Natural killer cell (primary cell): ENCODE data around the gene BRI3BP. TPM values are rescaled to one million over a fixed set of nuclear protein-coding genes. Genes with fewer than 3 reads are reported as not detected.
"Not testable (repeated sequence)": the region's sequence is repeated elsewhere in the genome, so short reads cannot be mapped to it uniquely, and the experiment has no call there.

Experiments used
- ATAC-seq, 3 donors: fragments of 150-1000 bp in 2 of 3; fragments of 200-7000 bp in 1 of 3; cut with Tn5 transposase; 1 replicate in 1 of 3; 2 replicates in 2 of 3; pipeline ENCODE4 v1.10.0; 2021; ENCODE audit warnings: mild to moderate bottlenecking in 2 of 3, moderate library complexity in 2 of 3
- DNase-seq, 2 donors: peaks; one replicate each; pipeline versions ENCODE4 v3.0.0 to v3.0.0-alpha.2; 2013 to 2021; ENCODE audit warnings: mixed read lengths in 1 of 2
- H3K27ac ChIP-seq: one replicate; pipeline ENCODE4 v1.5.1; 2013; ENCODE audit warnings: mild to moderate bottlenecking, low read length
- H3K27me3 ChIP-seq: one replicate; pipeline ENCODE4 v1.6.1; 2013; ENCODE audit warnings: low read length; ENCODE audit not compliant: control insufficient read depth, insufficient read depth
- H3K36me3 ChIP-seq: one replicate; pipeline ENCODE4 v1.6.1; 2013; ENCODE audit warnings: low read length; ENCODE audit not compliant: control insufficient read depth, insufficient read depth
- H3K4me1 ChIP-seq: one replicate; pipeline ENCODE4 v1.6.1; 2013; ENCODE audit warnings: low read length; ENCODE audit not compliant: control insufficient read depth, insufficient read depth
- H3K4me3 ChIP-seq: one replicate; pipeline ENCODE4 v1.5.1; 2013; ENCODE audit warnings: low read length
- H3K9me3 ChIP-seq: one replicate; pipeline ENCODE4 v1.6.1; 2013; ENCODE audit warnings: low read length; ENCODE audit not compliant: control insufficient read depth, insufficient read depth
- H3K27ac Mint-ChIP-seq, 2 donors: one replicate each; pipeline ENCODE4 v1.8.0; 2022; ENCODE audit warnings: mild to moderate bottlenecking in 2 of 2, mixed read lengths in 2 of 2, moderate library complexity in 1 of 2
- H3K27me3 Mint-ChIP-seq, 2 donors: one replicate each; pipeline ENCODE4 v1.8.0; 2022; ENCODE audit warnings: low read depth in 2 of 2, mixed read lengths in 2 of 2
- H3K36me3 Mint-ChIP-seq: one replicate; pipeline ENCODE4 v1.8.0; 2022; ENCODE audit warnings: mixed read lengths
- H3K4me1 Mint-ChIP-seq, 2 donors: one replicate each; pipeline ENCODE4 v1.8.0; 2022; ENCODE audit warnings: mixed read lengths in 2 of 2
- H3K4me3 Mint-ChIP-seq: one replicate; pipeline ENCODE4 v1.8.0; 2022; ENCODE audit warnings: mild to moderate bottlenecking, moderate library complexity, mixed read lengths
- H3K9me3 Mint-ChIP-seq, 2 donors: one replicate each; pipeline ENCODE4 v1.8.0; 2022; ENCODE audit warnings: mixed read lengths in 2 of 2
- WGBS: methylation state at CpG from one replicate; pipeline ENCODE4 v1.1.7; 2013; ENCODE audit warnings: missing lambda C conversion rate; ENCODE audit not compliant: insufficient coverage; 5-methylcytosine and 5-hydroxymethylcytosine counted together
- intact Hi-C: fragments of 100-400 bp; cut with micrococcal nuclease; formaldehyde crosslinking; loops from one replicate; pipeline ENCODE4 v1.14.2; 2022
- total RNA-seq, 4 donors: library from RNA; stranded (reverse); fragments of 120-200 nt in 1 of 4; gene quantifications; one replicate each; pipeline versions ENCODE4 v1.2.3 to v1.2.4, GENCODE V29; 2013 to 2022
- TF ChIP-seq, protein P1 (sequence below): fragments of 200-600 bp; IDR thresholded peaks from one replicate; pipeline ENCODE4 v1.8.0; 2022; ENCODE audit warnings: antibody characterized with exemption

Gene BRI3BP
- total RNA-seq, 3 donors from 2014 or later (not counting 1 experiment from before 2014, with no cell fraction given), result 4.2 to 6.8 (median 5.4) TPM

DNA sequence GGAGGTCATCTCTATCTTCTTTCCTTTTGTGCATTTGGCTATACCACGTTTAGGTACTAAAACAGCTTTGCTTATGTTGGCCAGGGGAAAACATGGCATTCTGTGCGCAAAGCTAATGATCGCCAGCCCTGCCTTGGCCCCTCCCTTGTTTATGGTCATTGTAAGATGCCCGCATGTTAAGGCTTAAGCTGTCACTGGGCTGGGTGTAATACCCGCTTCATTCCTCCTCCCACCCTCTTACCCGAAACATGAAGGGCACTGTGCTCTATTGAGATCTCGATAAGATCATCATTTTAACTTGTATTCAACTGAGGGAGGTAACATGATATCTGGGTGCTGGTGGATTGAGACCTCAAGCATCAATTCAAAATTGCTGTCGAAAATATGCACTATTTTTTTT is 34.7 kb downstream of the BRI3BP start:
- Mint-ChIP-seq H3K9me3 (no peaks in the 10 kb centered on the region), H3K27me3 (no peaks in the 10 kb centered on the region), H3K27ac (no peak overlapping the region), H3K4me3 (no peak overlapping the region), H3K4me1 (peaks cover 0 to 3% of the 10 kb centered on the region in 2 donors), H3K36me3 (no peaks in the 10 kb centered on the region)
- Histone ChIP-seq H3K4me1 (no peaks in the 10 kb centered on the region), H3K4me3 (no peak overlapping the region), H3K36me3 (no peaks in the 10 kb centered on the region), H3K9me3 (no peaks in the 10 kb centered on the region), H3K27me3 (no peaks in the 10 kb centered on the region), H3K27ac (no peak overlapping the region)
- 97% methylated on average over 8 of the region's 8 CpGs for WGBS
- intact Hi-C loops, result no loop called here
- TF ChIP-seq, protein P1, sequence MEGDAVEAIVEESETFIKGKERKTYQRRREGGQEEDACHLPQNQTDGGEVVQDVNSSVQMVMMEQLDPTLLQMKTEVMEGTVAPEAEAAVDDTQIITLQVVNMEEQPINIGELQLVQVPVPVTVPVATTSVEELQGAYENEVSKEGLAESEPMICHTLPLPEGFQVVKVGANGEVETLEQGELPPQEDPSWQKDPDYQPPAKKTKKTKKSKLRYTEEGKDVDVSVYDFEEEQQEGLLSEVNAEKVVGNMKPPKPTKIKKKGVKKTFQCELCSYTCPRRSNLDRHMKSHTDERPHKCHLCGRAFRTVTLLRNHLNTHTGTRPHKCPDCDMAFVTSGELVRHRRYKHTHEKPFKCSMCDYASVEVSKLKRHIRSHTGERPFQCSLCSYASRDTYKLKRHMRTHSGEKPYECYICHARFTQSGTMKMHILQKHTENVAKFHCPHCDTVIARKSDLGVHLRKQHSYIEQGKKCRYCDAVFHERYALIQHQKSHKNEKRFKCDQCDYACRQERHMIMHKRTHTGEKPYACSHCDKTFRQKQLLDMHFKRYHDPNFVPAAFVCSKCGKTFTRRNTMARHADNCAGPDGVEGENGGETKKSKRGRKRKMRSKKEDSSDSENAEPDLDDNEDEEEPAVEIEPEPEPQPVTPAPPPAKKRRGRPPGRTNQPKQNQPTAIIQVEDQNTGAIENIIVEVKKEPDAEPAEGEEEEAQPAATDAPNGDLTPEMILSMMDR, result no peak
- DNase-seq (no peak), ATAC-seq (no peak)

DNA sequence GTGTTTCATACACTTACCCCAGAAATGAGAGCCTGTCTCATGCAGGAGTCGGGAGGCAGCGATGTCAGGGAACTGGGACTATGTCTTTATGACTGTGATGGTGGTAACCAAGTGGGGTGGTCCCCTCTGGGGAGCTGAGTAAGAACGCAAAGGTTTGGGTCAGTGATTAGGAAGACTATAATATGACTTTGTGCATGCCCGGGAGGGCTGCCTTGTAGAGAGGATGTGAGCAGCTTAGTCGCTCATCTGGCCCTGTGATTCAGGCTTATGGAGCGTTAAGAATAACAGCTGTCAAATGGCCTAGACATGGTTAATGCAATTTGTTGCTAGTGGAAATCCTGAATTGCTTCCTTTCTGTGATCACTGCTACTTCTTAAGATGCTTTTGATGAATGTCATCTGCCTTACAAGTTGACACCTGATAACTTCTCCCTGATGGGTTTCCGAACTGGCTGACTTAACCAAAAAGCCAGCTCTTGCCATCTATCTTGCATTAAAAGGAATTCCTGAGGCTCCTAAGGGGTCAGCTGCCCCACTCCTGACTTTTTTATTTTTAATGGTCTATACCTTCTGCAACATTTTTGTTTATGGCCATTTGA is 36.4 kb downstream of the BRI3BP start:
- Mint-ChIP-seq H3K27me3 (no peaks in the 10 kb centered on the region), H3K4me3 (no peak overlapping the region), H3K9me3 (no peaks in the 10 kb centered on the region), H3K27ac (no peak overlapping the region), H3K4me1 (peaks cover 0 to 3% of the 10 kb centered on the region in 2 donors), H3K36me3 (no peaks in the 10 kb centered on the region)
- Histone ChIP-seq H3K27me3 (no peaks in the 10 kb centered on the region), H3K36me3 (no peaks in the 10 kb centered on the region), H3K9me3 (no peaks in the 10 kb centered on the region), H3K4me3 (no peak overlapping the region), H3K4me1 (no peaks in the 10 kb centered on the region), H3K27ac (no peak overlapping the region)
- TF ChIP-seq, protein P1, result no peak
- WGBS, result 92% methylated on average over 7 of the region's 7 CpGs
- ATAC-seq (no peak), DNase-seq (no peak)
- intact Hi-C loops, result no loop called here

DNA sequence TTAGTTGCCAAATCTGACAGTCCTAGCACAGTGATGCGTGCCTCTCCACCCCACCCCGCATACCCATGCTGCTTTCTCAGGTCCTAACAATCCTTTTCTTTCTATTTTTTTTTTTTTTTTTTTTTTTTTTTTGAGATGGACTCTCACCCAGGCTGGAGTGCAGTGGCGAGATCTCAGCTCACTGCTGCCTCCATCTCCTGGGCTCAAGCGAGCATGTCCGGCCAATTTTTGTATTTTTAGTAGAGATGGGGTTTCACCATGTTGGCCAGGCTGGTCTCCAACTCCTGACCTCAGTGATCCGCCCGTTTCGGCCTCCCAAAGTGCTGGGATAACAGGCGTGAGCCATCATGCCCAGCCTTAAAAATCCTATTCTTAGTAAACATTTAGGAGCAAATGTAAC is 38.0 kb downstream of the BRI3BP start:
- H3K4me3 Mint-ChIP-seq, H3K27me3 ChIP-seq, H3K27ac Mint-ChIP-seq, H3K9me3 ChIP-seq, intact Hi-C loops, H3K36me3 Mint-ChIP-seq, H3K4me3 ChIP-seq, H3K36me3 ChIP-seq, H3K4me1 ChIP-seq, DNase-seq, H3K27ac ChIP-seq, H3K9me3 Mint-ChIP-seq, ATAC-seq, H3K4me1 Mint-ChIP-seq, H3K27me3 Mint-ChIP-seq: not testable (repeated sequence)
- 96% methylated on average over 9 of the region's 9 CpGs for WGBS

DNA sequence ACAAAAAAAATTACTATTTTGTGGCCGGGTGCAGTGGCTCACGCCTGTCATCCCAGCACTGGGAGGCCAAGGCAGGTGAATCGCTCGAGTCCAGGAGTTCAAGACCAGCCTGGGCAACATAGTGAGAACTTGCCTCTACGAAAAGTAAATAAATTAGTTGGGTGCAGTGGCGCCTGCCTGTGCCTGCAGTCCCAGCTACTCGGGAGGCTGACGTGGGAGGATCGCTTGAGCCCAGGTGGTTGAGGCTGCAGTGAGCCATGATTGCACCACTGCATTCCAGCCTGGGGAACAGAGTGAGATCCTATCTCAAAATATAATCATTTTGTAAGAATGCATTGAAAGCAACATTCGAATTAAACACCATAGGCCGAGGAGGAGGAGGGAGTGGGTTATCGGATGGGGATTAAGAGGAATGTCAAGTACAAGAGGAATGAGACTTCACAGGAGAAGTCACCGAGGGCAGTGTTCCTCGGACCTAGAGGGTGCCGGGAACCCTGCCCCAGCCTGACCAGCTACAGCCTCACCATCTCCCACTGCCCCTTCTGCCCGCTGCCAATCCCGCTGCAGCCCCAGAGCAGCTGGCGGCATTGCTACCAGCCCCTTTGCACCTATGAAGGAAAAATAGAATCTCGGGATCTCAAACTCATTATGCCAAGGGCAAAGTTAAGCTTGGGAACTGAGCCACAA is 39.2 kb downstream of the BRI3BP start:
- H3K36me3 ChIP-seq, result no peaks in the 10 kb centered on the region
- no peak overlapping the region for H3K27ac ChIP-seq
- H3K36me3 Mint-ChIP-seq, result no peaks in the 10 kb centered on the region
- H3K9me3 Mint-ChIP-seq, result no peaks in the 10 kb centered on the region
- no peak overlapping the region for H3K4me3 ChIP-seq
- no peaks in the 10 kb centered on the region for H3K27me3 Mint-ChIP-seq
- no peak overlapping the region for H3K4me3 Mint-ChIP-seq
- H3K27ac Mint-ChIP-seq, result no peak overlapping the region
- TF ChIP-seq, protein P1, result no peak
- no peaks in the 10 kb centered on the region for H3K9me3 ChIP-seq
- WGBS, result 96% methylated on average over 19 of the region's 19 CpGs
- intact Hi-C loops, result no loop called here
- H3K4me1 ChIP-seq, result no peaks in the 10 kb centered on the region
- ATAC-seq (no peak), DNase-seq (no peak)
- H3K4me1 Mint-ChIP-seq, result peaks cover 0 to 3% of the 10 kb centered on the region in 2 donors
- no peaks in the 10 kb centered on the region for H3K27me3 ChIP-seq
